Activated naive CD4-positive, alpha-beta T cell treated with anti-CD3 and anti-CD28 coated beads, Interleukin-2, amount 50 U/mL, for 24 hours (primary cell): ENCODE data around the gene DCAF5.

ENCODE experiments used
- H3K27ac Mint-ChIP-seq: one replicate; pipeline ENCODE4 v1.8.0; 2021; ENCODE audit warnings: mild to moderate bottlenecking, mixed read lengths
- H3K27me3 Mint-ChIP-seq: one replicate; pipeline ENCODE4 v1.8.0; 2021; ENCODE audit warnings: mixed read lengths
- H3K36me3 Mint-ChIP-seq: one replicate; pipeline ENCODE4 v1.8.0; 2021; ENCODE audit warnings: mixed read lengths
- H3K4me1 Mint-ChIP-seq: one replicate; pipeline ENCODE4 v1.8.0; 2021; ENCODE audit warnings: mixed read lengths
- H3K4me3 Mint-ChIP-seq: one replicate; pipeline ENCODE4 v1.8.0; 2021; ENCODE audit warnings: mild to moderate bottlenecking, mixed read lengths
- H3K9me3 Mint-ChIP-seq: one replicate; pipeline ENCODE4 v1.8.0; 2021; ENCODE audit warnings: mixed read lengths

Gene DCAF5

GRCh38 chr14:69049675-69050074, 103.2 kb downstream of the DCAF5 start:
- peaks cover 4% of the 10 kb centered on the region for H3K36me3 Mint-ChIP-seq
- no peak overlapping the region for H3K27ac Mint-ChIP-seq
- H3K27me3 Mint-ChIP-seq, result no peaks in the 10 kb centered on the region
- no peak overlapping the region for H3K4me3 Mint-ChIP-seq
- H3K4me1 Mint-ChIP-seq, result peaks cover 11% of the 10 kb centered on the region
- H3K9me3 Mint-ChIP-seq, result no peaks in the 10 kb centered on the region

- Mint-ChIP-seq H3K4me3 (no peak overlapping the region), H3K36me3 (no peaks in the 10 kb centered on the region), H3K27me3 (no peaks in the 10 kb centered on the region), H3K27ac (peak overlapping the region; percentile 30), H3K9me3 (no peaks in the 10 kb centered on the region), H3K4me1 (peaks cover 14% of the 10 kb centered on the region)
These were observed 104.5 kb downstream of the DCAF5 start for GRCh38 chr14:69048456-69048855.

GRCh38 chr14:69047255-69047654, 105.7 kb downstream of the DCAF5 start:
- Mint-ChIP-seq H3K4me1 (peaks cover 22% of the 10 kb centered on the region), H3K27me3 (no peaks in the 10 kb centered on the region), H3K27ac (no peak overlapping the region), H3K4me3 (no peak overlapping the region), H3K9me3 (no peaks in the 10 kb centered on the region), H3K36me3 (no peaks in the 10 kb centered on the region)

GRCh38 chr14:69046476-69046860, 106.5 kb downstream of the DCAF5 start:
- Mint-ChIP-seq H3K27ac (no peak overlapping the region), H3K9me3 (no peaks in the 10 kb centered on the region), H3K4me3 (no peak overlapping the region), H3K27me3 (peaks cover 4% of the 10 kb centered on the region), H3K36me3 (no peaks in the 10 kb centered on the region), H3K4me1 (peaks cover 18% of the 10 kb centered on the region)

- no peak overlapping the region for H3K27ac Mint-ChIP-seq
- no peaks in the 10 kb centered on the region for H3K36me3 Mint-ChIP-seq
- H3K4me1 Mint-ChIP-seq, result peaks cover 18% of the 10 kb centered on the region
- no peak overlapping the region for H3K4me3 Mint-ChIP-seq
- H3K9me3 Mint-ChIP-seq, result no peaks in the 10 kb centered on the region
- peaks cover 4% of the 10 kb centered on the region for H3K27me3 Mint-ChIP-seq
These were observed 107.0 kb downstream of the DCAF5 start for GRCh38 chr14:69045857-69046475.

- Mint-ChIP-seq H3K27me3 (peaks cover 4% of the 10 kb centered on the region), H3K9me3 (no peaks in the 10 kb centered on the region), H3K27ac (no peak overlapping the region), H3K4me1 (peaks cover 18% of the 10 kb centered on the region), H3K36me3 (no peaks in the 10 kb centered on the region), H3K4me3 (no peak overlapping the region)
These were observed 107.9 kb downstream of the DCAF5 start for GRCh38 chr14:69044965-69045555.

GRCh38 chr14:69044296-69044695, 108.6 kb downstream of the DCAF5 start:
- Mint-ChIP-seq H3K4me3 (no peak overlapping the region), H3K27ac (no peak overlapping the region), H3K27me3 (peaks cover 5% of the 10 kb centered on the region), H3K36me3 (no peaks in the 10 kb centered on the region), H3K9me3 (no peaks in the 10 kb centered on the region), H3K4me1 (peaks cover 18% of the 10 kb centered on the region)

GRCh38 chr14:69043596-69044260, 109.2 kb downstream of the DCAF5 start:
- Mint-ChIP-seq H3K27ac (no peak overlapping the region), H3K36me3 (no peaks in the 10 kb centered on the region), H3K4me1 (peaks cover 18% of the 10 kb centered on the region), H3K4me3 (no peak overlapping the region), H3K27me3 (peaks cover 6% of the 10 kb centered on the region), H3K9me3 (no peaks in the 10 kb centered on the region)

GRCh38 chr14:69042787-69043444, 110.0 kb downstream of the DCAF5 start:
- H3K4me1 Mint-ChIP-seq, result peaks cover 15% of the 10 kb centered on the region
- H3K9me3 Mint-ChIP-seq, result no peaks in the 10 kb centered on the region
- H3K27me3 Mint-ChIP-seq, result peaks cover 6% of the 10 kb centered on the region
- H3K36me3 Mint-ChIP-seq, result no peaks in the 10 kb centered on the region
- H3K27ac Mint-ChIP-seq, result no peak overlapping the region
- H3K4me3 Mint-ChIP-seq, result no peak overlapping the region

GRCh38 chr14:69042299-69042698, 110.6 kb downstream of the DCAF5 start:
- Mint-ChIP-seq H3K9me3 (no peaks in the 10 kb centered on the region), H3K4me3 (no peak overlapping the region), H3K4me1 (peaks cover 15% of the 10 kb centered on the region), H3K27ac (no peak overlapping the region), H3K27me3 (peaks cover 9% of the 10 kb centered on the region), H3K36me3 (no peaks in the 10 kb centered on the region)

- Mint-ChIP-seq H3K27ac (no peak overlapping the region), H3K9me3 (no peaks in the 10 kb centered on the region), H3K4me1 (peaks cover 15% of the 10 kb centered on the region), H3K27me3 (peaks cover 11% of the 10 kb centered on the region), H3K36me3 (no peaks in the 10 kb centered on the region), H3K4me3 (no peak overlapping the region)
These were observed 111.1 kb downstream of the DCAF5 start for GRCh38 chr14:69041783-69042182.

- no peak overlapping the region for H3K4me3 Mint-ChIP-seq
- H3K27me3 Mint-ChIP-seq, result peaks cover 14% of the 10 kb centered on the region
- no peaks in the 10 kb centered on the region for H3K9me3 Mint-ChIP-seq
- no peaks in the 10 kb centered on the region for H3K36me3 Mint-ChIP-seq
- no peak overlapping the region for H3K27ac Mint-ChIP-seq
- H3K4me1 Mint-ChIP-seq, result peaks cover 15% of the 10 kb centered on the region
These were observed 112.6 kb downstream of the DCAF5 start for GRCh38 chr14:69040353-69040752.

- Mint-ChIP-seq H3K4me3 (no peak overlapping the region), H3K4me1 (peaks cover 15% of the 10 kb centered on the region), H3K27me3 (peaks cover 14% of the 10 kb centered on the region), H3K9me3 (no peaks in the 10 kb centered on the region), H3K27ac (no peak overlapping the region), H3K36me3 (no peaks in the 10 kb centered on the region)
These were observed 113.7 kb downstream of the DCAF5 start for GRCh38 chr14:69039288-69039628.

- Mint-ChIP-seq H3K27me3 (peaks cover 14% of the 10 kb centered on the region), H3K4me3 (no peak overlapping the region), H3K9me3 (no peaks in the 10 kb centered on the region), H3K4me1 (peaks cover 14% of the 10 kb centered on the region), H3K36me3 (no peaks in the 10 kb centered on the region), H3K27ac (no peak overlapping the region)
These were observed 114.2 kb downstream of the DCAF5 start for GRCh38 chr14:69038455-69039287.

- peaks cover 8% of the 10 kb centered on the region for H3K4me1 Mint-ChIP-seq
- H3K9me3 Mint-ChIP-seq, result no peaks in the 10 kb centered on the region
- no peak overlapping the region for H3K4me3 Mint-ChIP-seq
- peaks cover 14% of the 10 kb centered on the region for H3K27me3 Mint-ChIP-seq
- no peaks in the 10 kb centered on the region for H3K36me3 Mint-ChIP-seq
- no peak overlapping the region for H3K27ac Mint-ChIP-seq
These were observed 115.0 kb downstream of the DCAF5 start for GRCh38 chr14:69037790-69038454.
